ENCODE results near the gene SMOC2. TPM values are rescaled to one million over a fixed set of nuclear protein-coding genes. Genes with fewer than 3 reads are reported as not detected.
"Not testable (repeated sequence)": the region's sequence is repeated elsewhere in the genome, so short reads cannot be mapped to it uniquely, and the experiment has no call there.

SMOC2 gene
- total and polyA plus RNA-seq, 2 experiments from 2014 or later = 1.9 to 3.2 TPM

DNA sequence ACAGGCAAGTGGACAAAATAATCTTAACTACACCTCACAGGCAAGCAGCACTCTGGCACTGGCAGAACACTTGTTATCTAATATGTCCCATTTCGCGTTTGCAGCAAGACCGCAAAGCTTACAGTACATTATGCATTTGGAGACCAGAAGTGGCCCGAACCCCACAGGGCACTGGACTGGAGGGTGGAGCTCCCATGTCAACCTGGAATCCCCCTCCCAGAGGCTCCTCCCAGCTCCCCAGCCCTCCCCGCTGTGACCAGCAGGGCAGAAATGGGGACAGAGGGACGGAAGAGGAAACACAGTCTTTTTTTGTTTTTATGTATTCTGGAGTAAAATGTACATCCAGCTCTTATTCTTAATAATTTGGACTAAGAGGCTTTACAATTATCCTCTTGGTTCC lies 263.7 kb downstream of the SMOC2 start:
- H3K4me3 ChIP-seq = no peak overlapping the region
- H3K9me3 ChIP-seq (ENCODE audit: low read depth) = no peaks in the 10 kb centered on the region
- TF ChIP-seq, protein P1, sequence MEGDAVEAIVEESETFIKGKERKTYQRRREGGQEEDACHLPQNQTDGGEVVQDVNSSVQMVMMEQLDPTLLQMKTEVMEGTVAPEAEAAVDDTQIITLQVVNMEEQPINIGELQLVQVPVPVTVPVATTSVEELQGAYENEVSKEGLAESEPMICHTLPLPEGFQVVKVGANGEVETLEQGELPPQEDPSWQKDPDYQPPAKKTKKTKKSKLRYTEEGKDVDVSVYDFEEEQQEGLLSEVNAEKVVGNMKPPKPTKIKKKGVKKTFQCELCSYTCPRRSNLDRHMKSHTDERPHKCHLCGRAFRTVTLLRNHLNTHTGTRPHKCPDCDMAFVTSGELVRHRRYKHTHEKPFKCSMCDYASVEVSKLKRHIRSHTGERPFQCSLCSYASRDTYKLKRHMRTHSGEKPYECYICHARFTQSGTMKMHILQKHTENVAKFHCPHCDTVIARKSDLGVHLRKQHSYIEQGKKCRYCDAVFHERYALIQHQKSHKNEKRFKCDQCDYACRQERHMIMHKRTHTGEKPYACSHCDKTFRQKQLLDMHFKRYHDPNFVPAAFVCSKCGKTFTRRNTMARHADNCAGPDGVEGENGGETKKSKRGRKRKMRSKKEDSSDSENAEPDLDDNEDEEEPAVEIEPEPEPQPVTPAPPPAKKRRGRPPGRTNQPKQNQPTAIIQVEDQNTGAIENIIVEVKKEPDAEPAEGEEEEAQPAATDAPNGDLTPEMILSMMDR (IDR thresholded peaks at IDR 0.05; ENCODE audit: low read depth, low read length) = no peak
- H3K27me3 ChIP-seq = no peaks in the 10 kb centered on the region
- H3K27ac ChIP-seq = no peak overlapping the region
- H3K36me3 ChIP-seq = no peaks in the 10 kb centered on the region
- H3K4me1 ChIP-seq (ENCODE audit: low read depth) = no peaks in the 10 kb centered on the region
- DNase-seq (ENCODE audit: low read depth in 1 of 2, low spot score in 1 of 2) = no peak

DNA sequence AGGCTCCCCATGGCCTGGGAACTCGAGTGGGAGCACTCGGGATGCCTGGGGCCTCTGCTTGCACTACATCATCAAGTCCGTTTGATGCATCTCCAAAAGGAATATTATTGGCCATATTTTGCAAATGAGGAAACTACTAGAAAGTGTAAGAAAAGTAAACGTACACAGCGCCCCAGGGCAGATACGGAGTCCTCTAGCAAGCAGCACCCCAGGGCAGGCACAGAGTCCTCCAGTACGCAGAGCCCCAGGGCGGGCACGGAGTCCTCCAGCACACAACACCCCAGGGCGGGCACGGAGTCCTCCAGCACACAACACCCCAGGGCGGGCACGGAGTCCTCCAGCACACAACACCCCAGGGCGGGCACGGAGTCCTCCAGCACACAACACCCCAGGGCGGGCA lies 264.3 kb downstream of the SMOC2 start:
- not testable (repeated sequence) for H3K36me3 ChIP-seq; H3K27ac ChIP-seq; DNase-seq (ENCODE audit: low read depth in 1 of 2, low spot score in 1 of 2); H3K27me3 ChIP-seq; H3K4me1 ChIP-seq (ENCODE audit: low read depth); H3K9me3 ChIP-seq (ENCODE audit: low read depth); H3K4me3 ChIP-seq

DNA sequence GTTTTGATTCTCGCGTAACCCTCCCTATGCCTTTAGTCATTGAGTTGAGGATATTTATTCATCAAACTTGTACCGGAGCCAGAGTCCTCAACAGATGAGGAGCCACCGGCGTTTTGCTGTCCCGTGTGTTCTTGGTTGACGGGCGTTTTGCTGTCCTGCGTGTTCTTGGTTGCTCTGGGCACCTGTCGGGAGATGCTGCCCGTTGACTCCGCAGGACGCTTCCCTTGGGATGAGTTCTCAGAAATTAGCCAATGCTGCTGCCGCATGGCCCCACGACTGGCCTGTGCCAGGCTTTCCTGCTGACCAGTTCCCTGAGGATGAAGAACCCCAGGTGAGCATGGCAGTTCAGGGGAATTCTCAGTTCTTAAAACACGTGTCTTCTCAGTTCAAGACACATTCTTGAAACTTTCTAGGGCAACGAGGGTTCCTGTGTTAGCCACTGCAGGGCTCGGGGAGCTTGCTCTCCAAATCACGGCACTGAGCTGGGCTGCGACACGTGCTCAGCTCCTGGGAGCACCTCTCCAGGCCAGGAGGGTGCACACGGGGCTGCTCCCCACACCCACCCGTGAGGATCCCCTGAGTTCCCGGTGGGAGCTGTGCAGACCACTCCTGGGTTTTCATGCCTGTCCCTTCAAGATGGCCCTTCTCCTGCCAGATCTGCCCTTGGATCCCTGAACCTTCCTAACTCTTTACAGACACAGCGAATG lies 265.6 kb downstream of the SMOC2 start:
- Histone ChIP-seq H3K27ac (no peak overlapping the region), H3K4me3 (no peak overlapping the region), H3K9me3 (ENCODE audit: low read depth) (no peaks in the 10 kb centered on the region), H3K36me3 (no peaks in the 10 kb centered on the region), H3K27me3 (no peaks in the 10 kb centered on the region), H3K4me1 (ENCODE audit: low read depth) (no peaks in the 10 kb centered on the region)
- TF ChIP-seq, protein P1 (IDR thresholded peaks at IDR 0.05; ENCODE audit: low read depth, low read length) = no peak
- no peak for DNase-seq (ENCODE audit: low read depth in 1 of 2, low spot score in 1 of 2)

DNA sequence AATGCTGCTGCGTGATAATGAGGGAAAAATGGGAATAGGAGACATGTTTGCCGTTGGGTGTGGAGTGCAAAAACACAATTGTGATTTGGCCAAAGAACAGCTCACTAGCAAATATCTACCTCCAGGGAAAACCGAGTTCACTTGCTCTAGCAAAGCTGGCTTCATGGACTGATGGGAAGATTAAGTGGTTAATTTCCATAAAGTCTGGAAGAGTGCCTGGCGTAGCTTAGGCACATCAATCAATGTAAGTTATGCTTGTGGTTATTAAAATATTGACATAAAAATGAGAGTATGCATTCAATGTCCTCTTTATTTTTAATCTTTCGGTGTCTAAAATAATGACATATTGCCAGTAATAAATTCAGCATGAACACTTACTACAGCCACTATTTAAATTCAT lies 267.5 kb downstream of the SMOC2 start:
- TF ChIP-seq, protein P1 (IDR thresholded peaks at IDR 0.05; ENCODE audit: low read depth, low read length) = no peak
- H3K4me1 ChIP-seq (ENCODE audit: low read depth) = no peaks in the 10 kb centered on the region

DNA sequence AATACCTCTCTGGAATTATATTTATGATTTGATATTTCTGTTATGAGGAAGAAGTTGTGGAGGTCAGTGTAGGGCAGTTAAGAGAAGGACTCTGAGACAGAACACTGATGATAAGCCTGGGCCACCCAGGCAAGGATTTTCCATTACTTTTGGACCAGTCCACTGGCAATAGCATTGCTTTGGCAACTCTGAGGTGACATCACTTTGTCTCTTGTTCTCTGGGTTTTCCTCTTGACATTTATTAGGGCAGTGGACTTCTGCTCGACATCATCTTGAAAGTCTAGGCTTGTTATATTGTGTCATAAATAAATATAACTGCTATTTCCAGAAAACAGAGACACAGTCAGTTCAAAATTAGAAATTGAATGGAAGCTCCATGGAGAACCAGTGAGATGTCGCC lies 268.0 kb downstream of the SMOC2 start:
- no peak for DNase-seq (ENCODE audit: low read depth in 1 of 2, low spot score in 1 of 2)
- Histone ChIP-seq H3K4me1 (ENCODE audit: low read depth) (no peaks in the 10 kb centered on the region), H3K27ac (no peak overlapping the region), H3K36me3 (no peaks in the 10 kb centered on the region), H3K9me3 (ENCODE audit: low read depth) (no peaks in the 10 kb centered on the region), H3K27me3 (no peaks in the 10 kb centered on the region), H3K4me3 (no peak overlapping the region)
- TF ChIP-seq, protein P1 (IDR thresholded peaks at IDR 0.05; ENCODE audit: low read depth, low read length) = no peak

More for the DNA sequence above, 267.5 kb downstream of the SMOC2 start:
- Histone ChIP-seq H3K4me3 (no peak overlapping the region), H3K36me3 (no peaks in the 10 kb centered on the region), H3K9me3 (ENCODE audit: low read depth) (no peaks in the 10 kb centered on the region), H3K27ac (no peak overlapping the region), H3K27me3 (no peaks in the 10 kb centered on the region)
- DNase-seq (ENCODE audit: low read depth in 1 of 2, low spot score in 1 of 2) = no peak

DNA sequence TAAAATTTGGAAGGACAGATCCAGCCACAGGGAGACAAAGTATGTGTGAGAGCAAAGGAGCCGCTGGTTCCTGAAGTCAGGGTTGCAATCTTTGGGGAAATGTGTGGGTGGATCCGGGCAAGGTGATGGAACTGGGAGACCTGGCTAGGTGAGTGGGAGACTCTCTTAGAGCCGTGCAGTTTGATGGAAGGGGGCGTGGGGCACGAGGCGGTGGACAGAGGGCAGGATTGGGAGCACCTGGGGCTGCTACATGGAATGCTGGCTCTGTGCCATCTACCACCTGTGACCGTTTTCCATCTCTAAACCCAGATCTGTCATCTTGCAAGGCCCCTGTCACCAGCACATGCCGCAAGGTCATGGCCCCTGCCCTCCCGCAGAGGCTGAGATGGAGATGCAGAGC lies 268.4 kb downstream of the SMOC2 start:
- no peaks in the 10 kb centered on the region for H3K9me3 ChIP-seq (ENCODE audit: low read depth)
- DNase-seq (ENCODE audit: low read depth in 1 of 2, low spot score in 1 of 2) = no peak
- no peaks in the 10 kb centered on the region for H3K27me3 ChIP-seq
- TF ChIP-seq, protein P1 (IDR thresholded peaks at IDR 0.05; ENCODE audit: low read depth, low read length) = no peak
- H3K36me3 ChIP-seq = no peaks in the 10 kb centered on the region
- no peak overlapping the region for H3K27ac ChIP-seq
- no peaks in the 10 kb centered on the region for H3K4me1 ChIP-seq (ENCODE audit: low read depth)
- no peak overlapping the region for H3K4me3 ChIP-seq

Measured in cardiac muscle cell (in vitro differentiated cells and primary cell).